Pancreas (tissue), 10 donors: ENCODE measurements around the gene ADAMTS2. TPM values are rescaled to one million over a fixed set of nuclear protein-coding genes. Genes with fewer than 3 reads are reported as not detected.

ENCODE experiments used
- ATAC-seq, 4 donors: fragments of 200-7000 bp; cut with Tn5 transposase; one replicate each; pipeline versions ENCODE4 v1.8.0 to v1.9.1; 2020; ENCODE audit warnings: mild to moderate bottlenecking in 4 of 4, moderate library complexity in 4 of 4
- DNase-seq, 6 donors: peaks; one replicate each; pipeline ENCODE4 v3.0.0-alpha.2; 2020
- FAIRE-seq: peaks from 2 replicates; lab custom pipeline; 2012; peaks lifted over from hg19 to GRCh38; lab: Jason Lieb, UNC
- H3K27ac ChIP-seq, 4 donors: fragments of 200-600 bp; sonication (generic); 1 replicate in 3 of 4; 2 replicates in 1 of 4; pipeline versions ENCODE4 v1.5.0 to v1.8.0; 2020
- H3K27me3 ChIP-seq, 4 donors: fragments of 200-600 bp; one replicate each; pipeline ENCODE4 v1.8.0; 2021
- H3K36me3 ChIP-seq, 3 donors: fragments of 200-600 bp; sonication (generic) in 1 of 3; one replicate each; pipeline versions ENCODE4 v1.5.0 to v1.8.0; 2020 to 2021
- H3K4me1 ChIP-seq, 3 donors: fragments of 200-600 bp; one replicate each; pipeline ENCODE4 v1.8.0; 2021
- H3K4me3 ChIP-seq, 4 donors: fragments of 200-600 bp; sonication (generic) in 2 of 4; one replicate each; pipeline versions ENCODE4 v1.5.0 to v1.8.0; 2020 to 2021
- H3K9me3 ChIP-seq, 4 donors: fragments of 200-600 bp; one replicate each; pipeline ENCODE4 v1.8.0; 2021
- CTCF ChIP-seq, 4 donors: fragments of 200-600 bp; sonication (generic) in 3 of 4; IDR thresholded peaks; one replicate each; pipeline versions ENCODE4 v1.5.0 to v1.8.0; 2021; ENCODE audit warnings: antibody characterized with exemption in 4 of 4
- WGBS, 2 donors: extraction: QIAGEN DNeasy Blood & Tissue Kit; methylation state at CpG; one replicate each; pipeline ENCODE4 v1.1.7; 2013; 5-methylcytosine and 5-hydroxymethylcytosine counted together
- intact Hi-C, 3 donors: fragments of 100-400 bp; cut with DNase I; formaldehyde crosslinking; loops; one replicate each; pipeline versions ENCODE4 v1.11.1 to v1.14.2; 2022
- polyA plus RNA-seq, 2 donors: library from polyadenylated mRNA; stranded (reverse); fragments of 200-250 nt; gene quantifications; one replicate each; pipeline ENCODE4 v1.2.3, GENCODE V29; 2013
- total RNA-seq, 6 donors: library from RNA; stranded (reverse); fragmentation: NEBNext Ultra II Directional in 4 of 6; extraction: Animal tissue kit (Norgen Biotek cat#: 25700) in 4 of 6; gene quantifications; one replicate each; pipeline versions ENCODE4 v1.2.1 to v1.2.4, GENCODE V29; 2021 to 2023
- donor health status: healthy with polysubstance abuse.
- donor health status: DM: no; HTN: no; CAD: no; lungs with moderate emphysema.
- donor health status: DM: no; HTN: no; CAD: no.
- donor health status: control.
- donor health status: control.
- donor health status: Bipolar disorder and iron deficiency.
- donor health status: DM: yes; HTN: yes; CAD: no.
- donor health status: DM: no; HTN: no; CAD: no.
- donor health status: DM: no; HTN: no; CAD: no.
- donor health status: DM: yes; HTN: yes; CAD: no.

The ADAMTS2 gene
- total and polyA plus RNA-seq, 8 donors, result 1.3 to 18.5 (median 5.8) TPM

GRCh38 chr5:179258001-179258921 is 87.0 kb downstream of the ADAMTS2 start:
- no peak overlapping the region for H3K4me3 ChIP-seq
- H3K27ac ChIP-seq, result no peak overlapping the region
- FAIRE-seq, result no peak
- H3K4me1 ChIP-seq, result no peaks in the 10 kb centered on the region
- no peak for TF ChIP-seq CTCF (IDR thresholded peaks at IDR 0.05)
- H3K36me3 ChIP-seq, result no peaks in the 10 kb centered on the region
- intact Hi-C loops, result no loop called here
- no peak for ATAC-seq
- H3K9me3 ChIP-seq, result no peaks in the 10 kb centered on the region
- WGBS, 2 donors, result 55 to 65% methylated on average over 23 of the region's 23 CpGs
- H3K27me3 ChIP-seq, result no peaks in the 10 kb centered on the region
- peak in 2 of 6 donors; percentile 11 to 52 for DNase-seq

- H3K27ac ChIP-seq, result no peak overlapping the region
- H3K27me3 ChIP-seq, result no peaks in the 10 kb centered on the region
- FAIRE-seq, result no peak
- no peaks in the 10 kb centered on the region for H3K9me3 ChIP-seq
- peak in 2 of 6 donors; percentile 11 to 45 for DNase-seq
- no peaks in the 10 kb centered on the region for H3K36me3 ChIP-seq
- ATAC-seq, result no peak
- WGBS, 2 donors, result 75 to 81% methylated on average over 29 of the region's 29 CpGs
- no peaks in the 10 kb centered on the region for H3K4me1 ChIP-seq
- no peak for TF ChIP-seq CTCF (IDR thresholded peaks at IDR 0.05)
- H3K4me3 ChIP-seq, result no peak overlapping the region
- intact Hi-C loops, result no loop called here
These were observed 88.0 kb downstream of the ADAMTS2 start for GRCh38 chr5:179257176-179257682.

GRCh38 chr5:179256328-179257175 is 88.7 kb downstream of the ADAMTS2 start:
- no peaks in the 10 kb centered on the region for H3K36me3 ChIP-seq
- intact Hi-C loops, result no loop called here
- no peaks in the 10 kb centered on the region for H3K27me3 ChIP-seq
- no peak overlapping the region for H3K4me3 ChIP-seq
- H3K27ac ChIP-seq, result no peak overlapping the region
- ATAC-seq (no peak), FAIRE-seq (no peak), DNase-seq (peak in 1 of 6 donors; percentile 38)
- no peak for TF ChIP-seq CTCF (IDR thresholded peaks at IDR 0.05)
- H3K4me1 ChIP-seq, result no peaks in the 10 kb centered on the region
- no peaks in the 10 kb centered on the region for H3K9me3 ChIP-seq
- 78 to 81% methylated on average over 23 of the region's 23 CpGs for WGBS, 2 donors

GRCh38 chr5:179255527-179256327 is 89.5 kb downstream of the ADAMTS2 start:
- TF ChIP-seq CTCF (IDR thresholded peaks at IDR 0.05), result no peak
- H3K4me1 ChIP-seq, result no peaks in the 10 kb centered on the region
- DNase-seq, result peak in 1 of 6 donors; percentile 33
- no peak overlapping the region for H3K4me3 ChIP-seq
- no peak for ATAC-seq
- no peaks in the 10 kb centered on the region for H3K9me3 ChIP-seq
- WGBS, 2 donors, result 84 to 89% methylated on average over 15 of the region's 15 CpGs
- intact Hi-C loops, result no loop called here
- H3K36me3 ChIP-seq, result no peaks in the 10 kb centered on the region
- no peak for FAIRE-seq
- no peaks in the 10 kb centered on the region for H3K27me3 ChIP-seq
- no peak overlapping the region for H3K27ac ChIP-seq
